ENCODE results near the gene PCP4L1. TPM values are rescaled to one million over a fixed set of nuclear protein-coding genes. Genes with fewer than 3 reads are reported as not detected.
"Not testable (repeated sequence)": the region's sequence is repeated elsewhere in the genome, so short reads cannot be mapped to it uniquely, and the experiment has no call there.

The PCP4L1 gene
- total and polyA plus RNA-seq, 8 donors = 0.08 to 0.23 (median 0.14) TPM; not detected in 4

GRCh38 chr1:161309868-161310267 lies 51.3 kb downstream of the PCP4L1 start, which contains the start of gene MPZ:
MPZ (minus strand) TSS chr1:161309968; CDS start chr1:161309905, 63 bp downstream.
- no peak for TF ChIP-seq CTCF (IDR thresholded peaks at IDR 0.05)
- DNase-seq = no peak
- 22 to 23% methylated on average over 2 of the region's 2 CpGs for WGBS, 2 donors

GRCh38 chr1:161311595-161312181 lies 53.1 kb downstream of the PCP4L1 start:
- Histone ChIP-seq H3K27me3 (no peaks in the 10 kb centered on the region), H3K4me1 (peaks cover 5 to 11% (median 6%) of the 10 kb centered on the region in 3 donors), H3K27ac (no peak overlapping the region), H3K9me3 (no peaks in the 10 kb centered on the region), H3K36me3 (no peaks in the 10 kb centered on the region), H3K4me3 (no peak overlapping the region)
- WGBS, 2 donors = 86 to 87% methylated on average over 4 of the region's 4 CpGs
- FAIRE-seq (no peak), ATAC-seq (no peak), DNase-seq (no peak)
- TF ChIP-seq CTCF (IDR thresholded peaks at IDR 0.05) = no peak
- intact Hi-C loops (cut with DNase I) = no loop called here

More at GRCh38 chr1:161309868-161310267, 51.3 kb downstream of the PCP4L1 start, which contains the start of gene MPZ:
- no peaks in the 10 kb centered on the region for H3K9me3 ChIP-seq
- intact Hi-C loops (cut with DNase I) = no loop called here
- FAIRE-seq = no peak
- peaks cover 0 to 4% (median 0%) of the 10 kb centered on the region in 3 donors for H3K4me1 ChIP-seq
- H3K4me3 ChIP-seq = no peak within 1 kb of the TSS
- no peaks in the 10 kb centered on the region for H3K36me3 ChIP-seq
- H3K27ac ChIP-seq = no peak within 1 kb of the TSS
- no peak for ATAC-seq
- H3K27me3 ChIP-seq = no peaks in the 10 kb centered on the region

- FAIRE-seq (no peak), DNase-seq (no peak), ATAC-seq (peak; percentile 4 to 27 (median 17))
- intact Hi-C loops (cut with DNase I) = no loop called here
- Histone ChIP-seq H3K36me3 (no peaks in the 10 kb centered on the region), H3K4me1 (peaks cover 9 to 18% (median 14%) of the 10 kb centered on the region in 3 donors), H3K27ac (peak overlapping the region; percentile 81 to 94 (median 88)), H3K27me3 (no peaks in the 10 kb centered on the region), H3K9me3 (no peaks in the 10 kb centered on the region), H3K4me3 (peak overlapping the region; percentile 58 to 90 (median 80))
- no peak for TF ChIP-seq CTCF (IDR thresholded peaks at IDR 0.05)
- 20 to 25% methylated on average over 28 of the region's 28 CpGs for WGBS, 2 donors
Measured at GRCh38 chr1:161313554-161314200, 55.1 kb downstream of the PCP4L1 start.

- 0% methylated on average over 44 to 45 of the region's 45 CpGs for WGBS, 2 donors
- Histone ChIP-seq H3K36me3 (no peaks in the 10 kb centered on the region), H3K9me3 (no peaks in the 10 kb centered on the region), H3K27ac (peak within 1 kb of the TSS; percentile 81 to 94 (median 88)), H3K27me3 (no peaks in the 10 kb centered on the region), H3K4me1 (peaks cover 14 to 25% (median 16%) of the 10 kb centered on the region in 3 donors), H3K4me3 (peak within 1 kb of the TSS; percentile 58 to 90 (median 80))
- peak; percentile 17 for FAIRE-seq
- ATAC-seq = peak; percentile 99 to 100 (median 99)
- no peak for TF ChIP-seq CTCF (IDR thresholded peaks at IDR 0.05)
- DNase-seq = peak; percentile 87 to 95 (median 90)
- intact Hi-C loops (cut with DNase I) = no loop called here
Measured at GRCh38 chr1:161314201-161314981, 55.8 kb downstream of the PCP4L1 start, which contains the start of gene SDHC. SDHC (plus strand) TSS chr1:161314381; CDS start chr1:161314406, 25 bp downstream.

- ATAC-seq; H3K27me3 ChIP-seq; intact Hi-C loops (cut with DNase I); H3K36me3 ChIP-seq; H3K4me3 ChIP-seq; FAIRE-seq; DNase-seq; H3K9me3 ChIP-seq; H3K27ac ChIP-seq: not testable (repeated sequence)
- 69 to 77% methylated on average over 17 of the region's 17 CpGs for WGBS, 2 donors
- peaks cover 14 to 27% (median 16%) of the 10 kb centered on the region in 3 donors for H3K4me1 ChIP-seq
Measured at GRCh38 chr1:161315841-161316674, 57.5 kb downstream of the PCP4L1 start.

Measured in pancreas (tissue), 10 donors.